Measurements from ENCODE around the gene MUC6. TPM values are rescaled to one million over a fixed set of nuclear protein-coding genes. Genes with fewer than 3 reads are reported as not detected.

MUC6 gene
- total and polyA plus RNA-seq, 4 donors, result 1.3 to 2.2 TPM; not detected in 2

DNA sequence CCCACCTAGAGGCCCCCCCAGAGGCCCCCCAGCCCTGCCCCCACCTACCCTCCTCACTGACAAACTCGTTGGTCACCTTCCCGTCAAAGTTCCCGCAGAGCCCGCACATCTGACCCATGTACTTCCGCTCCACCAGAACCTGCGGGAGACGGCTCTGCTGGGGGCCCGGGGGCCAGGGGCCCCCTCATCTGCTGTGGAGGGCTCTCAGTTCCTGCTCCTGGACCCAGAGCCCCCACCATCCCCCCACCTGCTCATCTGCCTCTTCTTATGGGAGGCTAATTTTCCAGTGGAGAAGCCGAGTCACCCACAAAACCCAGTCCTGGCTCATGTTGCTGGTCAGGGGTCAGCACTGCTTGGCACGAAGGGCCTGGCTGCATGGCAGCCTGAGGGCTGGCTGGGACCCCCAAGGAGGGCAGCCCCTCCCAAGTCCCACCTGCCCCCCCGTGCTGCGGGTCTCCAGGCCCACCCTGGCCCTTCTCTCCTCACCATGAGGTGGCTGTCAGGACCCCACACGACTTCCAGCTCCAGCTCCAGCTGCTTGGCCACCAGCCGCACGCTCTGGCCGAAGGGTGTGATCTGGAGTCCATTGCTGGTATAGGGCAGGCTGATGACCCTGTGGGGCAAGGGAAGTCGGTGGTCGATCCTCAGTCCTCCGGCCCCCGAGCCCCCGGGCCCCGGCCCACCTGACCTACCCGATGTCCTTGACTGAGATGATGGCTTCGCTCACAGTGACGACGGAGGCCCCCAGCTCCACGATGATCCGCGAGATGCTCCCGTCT, 5.2 kb downstream of the MUC6 start:
- no peak overlapping the region for H3K4me3 ChIP-seq (ENCODE audit: low read depth, low read length)
- H3K27me3 ChIP-seq (ENCODE audit: control insufficient read depth, insufficient read depth, low read length), result no peaks in the 10 kb centered on the region
- H3K9me3 ChIP-seq (ENCODE audit: control insufficient read depth, insufficient read depth, low read length), result no peaks in the 10 kb centered on the region
- peaks cover 30% of the 10 kb centered on the region for H3K36me3 ChIP-seq (ENCODE audit: control insufficient read depth, insufficient read depth, low read length)
- 87% methylated on average over 28 of the region's 30 CpGs for WGBS (ENCODE audit: insufficient coverage)
- no peak overlapping the region for H3K27ac ChIP-seq (ENCODE audit: low read depth, low read length)
- no peak for DNase-seq (ENCODE audit: low read depth in 4 of 6, low spot score in 6 of 6)
- H3K4me1 ChIP-seq (ENCODE audit: control insufficient read depth, insufficient read depth, low read length), result no peaks in the 10 kb centered on the region

DNA sequence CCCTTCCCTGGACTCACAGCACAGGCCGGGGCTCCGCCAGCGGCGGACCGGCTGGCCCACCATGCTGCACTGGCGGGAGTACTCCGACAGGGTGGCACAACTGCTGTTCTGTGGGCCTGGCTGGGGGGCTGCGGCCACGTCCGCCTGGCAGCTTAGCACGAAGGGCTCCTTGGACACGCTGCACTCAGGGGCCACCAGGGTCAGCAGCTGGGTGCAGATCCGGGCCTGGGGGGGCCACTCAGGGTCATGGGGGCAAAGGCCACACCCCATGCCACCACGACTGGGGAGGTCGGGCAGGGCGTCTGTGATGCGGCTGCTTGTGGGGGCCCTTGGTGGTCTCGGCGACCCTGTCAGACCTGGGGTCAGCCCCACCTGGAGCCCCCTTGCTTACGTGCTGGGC, 6.0 kb downstream of the MUC6 start:
- Histone ChIP-seq H3K36me3 (ENCODE audit: control insufficient read depth, insufficient read depth, low read length) (peaks cover 38% of the 10 kb centered on the region), H3K9me3 (ENCODE audit: control insufficient read depth, insufficient read depth, low read length) (no peaks in the 10 kb centered on the region), H3K27me3 (ENCODE audit: control insufficient read depth, insufficient read depth, low read length) (no peaks in the 10 kb centered on the region), H3K27ac (ENCODE audit: low read depth, low read length) (no peak overlapping the region), H3K4me1 (ENCODE audit: control insufficient read depth, insufficient read depth, low read length) (no peaks in the 10 kb centered on the region), H3K4me3 (ENCODE audit: low read depth, low read length) (no peak overlapping the region)
- no peak for DNase-seq (ENCODE audit: low read depth in 4 of 6, low spot score in 6 of 6)
- 60% methylated on average over 20 of the region's 20 CpGs for WGBS (ENCODE audit: insufficient coverage)

DNA sequence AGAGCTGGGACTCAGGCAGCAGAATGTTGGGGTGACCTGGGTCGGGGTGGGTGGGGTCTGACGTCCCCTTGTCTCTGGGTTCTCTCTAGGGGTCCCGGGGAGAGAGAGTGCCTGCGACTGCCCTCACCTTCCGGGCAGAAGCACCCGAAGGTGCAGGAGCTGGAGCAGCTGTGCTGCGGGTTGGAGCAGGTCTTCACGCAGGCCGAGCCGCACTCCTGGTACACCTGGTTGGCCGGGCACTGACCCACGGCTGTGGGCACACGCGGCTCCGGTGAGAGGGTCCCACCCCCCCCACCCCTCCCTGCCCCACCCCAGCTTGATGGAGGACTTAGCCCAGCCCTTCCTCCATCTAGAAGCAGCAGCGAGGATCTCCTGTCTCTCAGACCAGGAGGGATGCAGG, 6.4 kb downstream of the MUC6 start:
- no peak overlapping the region for H3K27ac ChIP-seq (ENCODE audit: low read depth, low read length)
- DNase-seq (ENCODE audit: low read depth in 4 of 6, low spot score in 6 of 6), result no peak
- H3K9me3 ChIP-seq (ENCODE audit: control insufficient read depth, insufficient read depth, low read length), result no peaks in the 10 kb centered on the region
- WGBS (ENCODE audit: insufficient coverage), result 81% methylated on average over 9 of the region's 16 CpGs
- no peak overlapping the region for H3K4me3 ChIP-seq (ENCODE audit: low read depth, low read length)
- no peaks in the 10 kb centered on the region for H3K27me3 ChIP-seq (ENCODE audit: control insufficient read depth, insufficient read depth, low read length)
- H3K4me1 ChIP-seq (ENCODE audit: control insufficient read depth, insufficient read depth, low read length), result no peaks in the 10 kb centered on the region
- H3K36me3 ChIP-seq (ENCODE audit: control insufficient read depth, insufficient read depth, low read length), result peaks cover 42% of the 10 kb centered on the region

DNA sequence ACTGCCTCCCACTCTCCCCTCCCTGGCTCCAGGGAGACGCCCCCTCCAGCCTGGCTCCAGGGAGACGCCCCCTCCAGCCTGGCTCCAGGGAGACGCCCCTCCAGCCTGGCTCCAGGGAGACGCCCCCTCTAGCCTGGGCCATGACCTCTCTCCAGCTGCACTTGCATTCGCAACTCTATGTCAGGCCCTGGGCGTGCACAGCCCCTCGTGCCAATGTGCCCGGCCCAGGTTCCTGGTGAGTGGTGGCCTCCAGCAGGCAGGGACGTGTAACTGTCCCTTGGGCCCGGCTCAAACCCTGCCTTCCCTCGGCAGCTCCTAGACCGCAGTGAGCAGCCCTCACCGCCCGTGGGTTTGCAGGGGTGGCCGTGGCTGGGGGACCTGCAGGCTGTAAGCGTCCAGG, 6.9 kb downstream of the MUC6 start:
- 58% methylated on average over 15 of the region's 16 CpGs for WGBS (ENCODE audit: insufficient coverage)
- Histone ChIP-seq H3K9me3 (ENCODE audit: control insufficient read depth, insufficient read depth, low read length) (no peaks in the 10 kb centered on the region), H3K36me3 (ENCODE audit: control insufficient read depth, insufficient read depth, low read length) (peaks cover 47% of the 10 kb centered on the region)

DNA sequence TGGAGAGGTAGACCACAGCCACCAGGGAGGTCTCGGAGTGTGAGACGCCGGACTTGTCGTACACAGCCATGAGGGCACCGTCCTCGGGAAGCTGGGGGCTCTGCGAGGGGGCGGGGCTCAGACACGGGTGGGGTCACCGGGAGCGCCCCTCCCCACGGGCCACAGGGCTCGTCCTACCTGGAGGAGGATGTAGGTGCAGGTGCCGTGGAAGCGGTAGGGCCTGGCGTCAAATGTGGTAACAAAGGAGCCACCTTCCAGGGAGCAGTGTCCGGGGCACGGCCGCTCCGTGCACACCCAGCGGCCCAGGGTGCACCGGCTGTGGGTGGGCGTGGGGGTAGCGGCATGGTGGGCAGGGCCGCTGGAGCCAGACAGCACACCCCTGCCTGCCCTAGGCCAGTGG, 7.5 kb downstream of the MUC6 start:
- H3K4me1 ChIP-seq (ENCODE audit: control insufficient read depth, insufficient read depth, low read length), result no peaks in the 10 kb centered on the region
- no peak for DNase-seq (ENCODE audit: low read depth in 4 of 6, low spot score in 6 of 6)
- 89% methylated on average over 21 of the region's 25 CpGs for WGBS (ENCODE audit: insufficient coverage)
- H3K4me3 ChIP-seq (ENCODE audit: low read depth, low read length), result no peak overlapping the region
- H3K36me3 ChIP-seq (ENCODE audit: control insufficient read depth, insufficient read depth, low read length), result peaks cover 53% of the 10 kb centered on the region
- no peaks in the 10 kb centered on the region for H3K27me3 ChIP-seq (ENCODE audit: control insufficient read depth, insufficient read depth, low read length)
- H3K9me3 ChIP-seq (ENCODE audit: control insufficient read depth, insufficient read depth, low read length), result no peaks in the 10 kb centered on the region
- no peak overlapping the region for H3K27ac ChIP-seq (ENCODE audit: low read depth, low read length)

More for the DNA sequence above, 6.9 kb downstream of the MUC6 start:
- H3K4me3 ChIP-seq (ENCODE audit: low read depth, low read length), result no peak overlapping the region
- no peak overlapping the region for H3K27ac ChIP-seq (ENCODE audit: low read depth, low read length)
- H3K4me1 ChIP-seq (ENCODE audit: control insufficient read depth, insufficient read depth, low read length), result no peaks in the 10 kb centered on the region
- no peak for DNase-seq (ENCODE audit: low read depth in 4 of 6, low spot score in 6 of 6)
- H3K27me3 ChIP-seq (ENCODE audit: control insufficient read depth, insufficient read depth, low read length), result no peaks in the 10 kb centered on the region

DNA sequence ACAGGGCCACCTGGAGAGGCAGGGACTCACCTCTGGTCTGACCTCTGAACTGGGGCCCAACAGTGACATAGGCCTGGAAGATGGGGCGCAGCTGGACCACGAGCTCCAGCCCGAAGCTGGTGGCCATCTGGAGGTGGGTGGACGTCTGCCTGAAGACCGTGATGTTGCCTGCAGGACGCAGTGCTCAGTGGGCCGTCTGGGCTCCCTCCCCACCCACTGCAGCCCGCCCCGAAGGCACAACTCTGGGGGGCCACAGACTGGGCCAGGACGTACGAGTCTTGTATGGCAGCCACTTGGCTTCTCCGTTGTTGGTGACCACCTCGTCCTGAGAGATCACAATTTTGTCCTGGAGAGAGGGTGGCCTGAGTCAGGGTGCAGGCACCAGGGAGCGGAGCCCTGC, 7.9 kb downstream of the MUC6 start:
- Histone ChIP-seq H3K9me3 (ENCODE audit: control insufficient read depth, insufficient read depth, low read length) (no peaks in the 10 kb centered on the region), H3K27ac (ENCODE audit: low read depth, low read length) (no peak overlapping the region), H3K27me3 (ENCODE audit: control insufficient read depth, insufficient read depth, low read length) (no peaks in the 10 kb centered on the region), H3K4me3 (ENCODE audit: low read depth, low read length) (no peak overlapping the region), H3K36me3 (ENCODE audit: control insufficient read depth, insufficient read depth, low read length) (peaks cover 57% of the 10 kb centered on the region), H3K4me1 (ENCODE audit: control insufficient read depth, insufficient read depth, low read length) (no peaks in the 10 kb centered on the region)
- WGBS (ENCODE audit: insufficient coverage), result 87% methylated on average over 12 of the region's 14 CpGs
- DNase-seq (ENCODE audit: low read depth in 4 of 6, low spot score in 6 of 6), result no peak

DNA sequence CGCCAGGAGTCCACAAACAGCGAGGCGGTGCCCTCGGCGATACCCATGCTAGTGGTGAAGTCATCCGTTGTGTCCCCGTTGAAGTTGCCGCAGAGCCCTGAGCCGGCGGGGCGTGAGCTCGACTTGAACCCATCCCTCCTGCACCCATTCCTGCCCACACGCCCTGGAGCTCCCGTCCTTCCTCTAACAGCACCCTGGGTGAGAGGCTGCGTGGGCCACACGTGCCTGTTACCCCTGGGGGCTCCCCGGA, 8.3 kb downstream of the MUC6 start:
- 87% methylated on average over 17 of the region's 17 CpGs for WGBS (ENCODE audit: insufficient coverage)
- H3K27me3 ChIP-seq (ENCODE audit: control insufficient read depth, insufficient read depth, low read length), result no peaks in the 10 kb centered on the region
- no peak for DNase-seq (ENCODE audit: low read depth in 4 of 6, low spot score in 6 of 6)
- no peak overlapping the region for H3K4me3 ChIP-seq (ENCODE audit: low read depth, low read length)
- no peaks in the 10 kb centered on the region for H3K9me3 ChIP-seq (ENCODE audit: control insufficient read depth, insufficient read depth, low read length)
- no peaks in the 10 kb centered on the region for H3K4me1 ChIP-seq (ENCODE audit: control insufficient read depth, insufficient read depth, low read length)
- H3K27ac ChIP-seq (ENCODE audit: low read depth, low read length), result no peak overlapping the region
- peaks cover 60% of the 10 kb centered on the region for H3K36me3 ChIP-seq (ENCODE audit: control insufficient read depth, insufficient read depth, low read length)

DNA sequence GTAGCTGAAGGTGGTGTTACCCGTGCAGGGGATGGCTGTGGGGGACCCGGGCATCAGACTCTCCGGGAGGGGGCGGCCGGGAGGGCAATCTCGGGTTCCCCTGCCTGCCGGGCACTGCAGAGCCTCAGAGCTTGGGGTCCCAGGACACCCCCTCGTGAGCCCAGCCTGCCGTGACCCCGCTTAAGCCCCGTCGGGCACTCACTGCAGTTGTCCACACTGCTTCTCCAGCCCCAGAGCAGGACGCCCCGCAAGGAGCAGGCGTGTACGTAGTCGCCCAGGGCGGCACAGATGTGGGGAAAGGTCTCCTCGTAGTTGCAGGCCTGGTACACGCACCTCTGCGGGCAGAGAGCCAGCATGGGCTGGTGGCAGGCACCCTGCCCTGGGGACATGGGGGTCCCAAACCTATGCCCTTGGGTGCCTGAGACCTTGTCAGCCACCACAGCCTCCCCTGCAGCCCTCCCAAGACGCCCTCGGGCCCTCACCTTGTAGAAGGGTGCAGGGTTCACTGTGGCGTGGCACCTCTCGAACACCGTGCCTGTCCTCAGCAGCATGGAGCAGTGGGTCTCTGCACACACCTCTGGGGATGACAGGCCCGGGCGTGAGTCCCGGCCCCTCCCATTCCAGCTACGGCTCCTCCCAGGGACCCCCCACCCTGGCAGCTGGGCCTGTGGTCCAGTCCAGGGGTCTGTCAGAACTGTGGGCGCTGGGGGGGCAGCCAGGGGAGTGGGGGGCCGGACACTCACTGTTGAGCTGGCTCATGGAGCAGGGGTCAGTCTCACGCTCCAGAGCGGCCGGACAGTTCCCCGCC, 8.8 kb downstream of the MUC6 start:
- no peaks in the 10 kb centered on the region for H3K9me3 ChIP-seq (ENCODE audit: control insufficient read depth, insufficient read depth, low read length)
- DNase-seq (ENCODE audit: low read depth in 4 of 6, low spot score in 6 of 6), result no peak
- H3K27me3 ChIP-seq (ENCODE audit: control insufficient read depth, insufficient read depth, low read length), result no peaks in the 10 kb centered on the region
- H3K27ac ChIP-seq (ENCODE audit: low read depth, low read length), result no peak overlapping the region
- no peaks in the 10 kb centered on the region for H3K4me1 ChIP-seq (ENCODE audit: control insufficient read depth, insufficient read depth, low read length)
- H3K4me3 ChIP-seq (ENCODE audit: low read depth, low read length), result no peak overlapping the region
- peaks cover 60% of the 10 kb centered on the region for H3K36me3 ChIP-seq (ENCODE audit: control insufficient read depth, insufficient read depth, low read length)
- 89% methylated on average over 36 of the region's 36 CpGs for WGBS (ENCODE audit: insufficient coverage)

DNA sequence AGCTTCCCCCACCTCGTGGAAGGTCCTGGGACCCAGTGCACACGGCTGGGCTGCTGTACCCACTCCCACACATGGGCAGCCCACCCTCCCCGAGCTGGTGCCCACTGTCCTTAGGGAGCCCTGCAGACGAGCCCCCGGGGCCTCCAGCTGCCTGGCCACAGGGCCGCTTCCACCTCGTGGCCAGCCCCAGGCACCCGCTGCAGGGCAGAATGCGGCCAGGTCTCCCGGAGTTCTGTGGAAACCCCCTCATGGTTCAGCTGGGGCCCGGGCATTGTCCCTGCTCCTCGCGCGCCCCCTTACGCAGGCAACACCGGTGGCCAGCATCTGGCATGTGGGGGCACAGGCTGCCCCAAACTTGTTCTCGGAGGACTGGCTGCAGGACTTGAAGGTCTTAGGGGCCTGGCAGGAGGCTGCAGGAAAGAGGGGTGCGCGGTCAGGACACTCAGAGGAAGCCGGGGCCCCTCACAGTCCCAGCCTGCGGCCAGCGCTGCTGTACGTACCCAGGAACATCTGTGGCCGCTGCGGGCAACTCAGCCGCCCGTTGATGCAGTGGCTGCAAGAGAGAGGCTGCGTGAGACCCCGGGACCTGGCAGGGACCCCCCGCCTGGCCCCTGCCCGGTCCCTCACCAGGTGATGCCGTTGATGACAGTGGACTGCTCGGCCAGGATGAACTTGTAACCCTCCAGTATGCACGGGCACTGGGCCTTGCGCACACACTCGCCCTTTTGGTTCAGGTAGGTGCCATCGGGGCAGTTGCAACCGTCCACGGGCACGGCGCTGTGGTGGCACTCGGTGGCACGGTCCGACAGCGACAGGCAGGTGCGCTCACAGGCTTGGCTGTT, 9.7 kb downstream of the MUC6 start:
- no peak overlapping the region for H3K4me3 ChIP-seq (ENCODE audit: low read depth, low read length)
- H3K27ac ChIP-seq (ENCODE audit: low read depth, low read length), result no peak overlapping the region
- no peaks in the 10 kb centered on the region for H3K9me3 ChIP-seq (ENCODE audit: control insufficient read depth, insufficient read depth, low read length)

More for the DNA sequence above, 9.7 kb downstream of the MUC6 start:
- Histone ChIP-seq H3K4me1 (ENCODE audit: control insufficient read depth, insufficient read depth, low read length) (no peaks in the 10 kb centered on the region), H3K36me3 (ENCODE audit: control insufficient read depth, insufficient read depth, low read length) (peaks cover 62% of the 10 kb centered on the region), H3K27me3 (ENCODE audit: control insufficient read depth, insufficient read depth, low read length) (no peaks in the 10 kb centered on the region)
- DNase-seq (ENCODE audit: low read depth in 4 of 6, low spot score in 6 of 6), result no peak
- 90% methylated on average over 46 of the region's 46 CpGs for whole genome bisulfite sequencing (ENCODE audit: insufficient coverage)
